ENCODE data around the gene RSRP1.
"Not testable (repeated sequence)": the region's sequence is repeated elsewhere in the genome, so short reads cannot be mapped to it uniquely, and the experiment has no call there.

- not testable (repeated sequence) for TF ChIP-seq CTCF, POLR2A, EP300, POLR2AphosphoS5 (IDR thresholded peaks at IDR 0.05)
These were observed 31.1 kb upstream of the RSRP1 start for GRCh38 chr1:25278358-25278757.

Measured in gastroesophageal sphincter (tissue), 3 donors.